Neural cell (in vitro differentiated cells): Measurements from ENCODE around the gene CAPRIN1.

Experiments used
- CTCF ChIP-seq: fragments of 450-650 bp; IDR thresholded peaks from 2 replicates; pipeline ENCODE4 v1.5.1; 2014; ENCODE audit warnings: antibody characterized with exemption, mild to moderate bottlenecking, moderate library complexity; ENCODE audit not compliant: poor library complexity, severe bottlenecking
- EZH2 ChIP-seq: fragments of 200-600, 300-800 bp; shearing (Covaris generic), sonication (generic); IDR thresholded peaks from 2 replicates; pipeline ENCODE4 v1.6.1; 2014; ENCODE audit warnings: antibody characterized with exemption, low read length, borderline replicate concordance, mild to moderate bottlenecking; ENCODE audit not compliant: insufficient read depth, poor library complexity, severe bottlenecking
- MXI1 ChIP-seq: fragments of 450-650 bp; conservative IDR thresholded peaks from 2 replicates; pipeline ENCODE4 v1.6.1; 2014; ENCODE audit warnings: antibody characterized with exemption, mild to moderate bottlenecking; ENCODE audit not compliant: poor library complexity, severe bottlenecking
- SMC3 ChIP-seq: fragments of 450-650 bp; conservative IDR thresholded peaks from 2 replicates; pipeline ENCODE4 v1.6.1; 2014; ENCODE audit warnings: antibody characterized with exemption, mild to moderate bottlenecking, moderate library complexity; ENCODE audit not compliant: poor library complexity
- TAF1 ChIP-seq: IDR thresholded peaks from 2 replicates; pipeline ENCODE4 v1.6.1; 2012; ENCODE audit warnings: low read depth
- TF ChIP-seq, protein P1 (sequence below): IDR thresholded peaks from 2 replicates; pipeline ENCODE4 v1.6.1; 2012; ENCODE audit warnings: borderline replicate concordance

DNA sequence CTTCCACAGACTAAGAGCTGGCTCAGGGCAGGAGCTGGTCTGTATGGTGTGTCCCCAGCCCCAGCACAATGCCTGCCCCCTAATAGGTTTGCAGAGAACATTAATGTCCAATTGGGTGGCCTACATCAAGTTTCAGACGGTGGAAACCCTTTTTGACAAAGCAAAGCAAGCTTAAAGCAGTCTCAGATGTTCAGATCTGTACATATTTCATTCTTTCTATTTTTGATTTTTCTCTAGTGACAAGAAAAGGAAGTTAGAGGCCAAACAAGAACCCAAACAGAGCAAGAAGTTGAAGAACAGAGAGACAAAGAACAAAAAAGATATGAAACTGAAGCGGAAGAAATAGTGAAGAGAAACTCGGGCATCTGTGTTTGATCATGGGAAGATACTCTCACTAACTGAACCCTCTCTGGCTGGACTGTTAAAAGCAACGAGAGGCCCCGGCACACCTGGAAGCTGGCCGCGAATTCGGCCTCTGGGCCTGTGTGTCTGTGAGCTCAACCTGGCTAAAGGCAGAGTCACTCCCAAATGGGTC lies 94.4 kb downstream of the CAPRIN1 start:
- TF ChIP-seq TAF1 (no peak), MXI1 (no peak), SMC3 (no peak), EZH2 (no peak), CTCF (no peak)
- TF ChIP-seq, protein P1, sequence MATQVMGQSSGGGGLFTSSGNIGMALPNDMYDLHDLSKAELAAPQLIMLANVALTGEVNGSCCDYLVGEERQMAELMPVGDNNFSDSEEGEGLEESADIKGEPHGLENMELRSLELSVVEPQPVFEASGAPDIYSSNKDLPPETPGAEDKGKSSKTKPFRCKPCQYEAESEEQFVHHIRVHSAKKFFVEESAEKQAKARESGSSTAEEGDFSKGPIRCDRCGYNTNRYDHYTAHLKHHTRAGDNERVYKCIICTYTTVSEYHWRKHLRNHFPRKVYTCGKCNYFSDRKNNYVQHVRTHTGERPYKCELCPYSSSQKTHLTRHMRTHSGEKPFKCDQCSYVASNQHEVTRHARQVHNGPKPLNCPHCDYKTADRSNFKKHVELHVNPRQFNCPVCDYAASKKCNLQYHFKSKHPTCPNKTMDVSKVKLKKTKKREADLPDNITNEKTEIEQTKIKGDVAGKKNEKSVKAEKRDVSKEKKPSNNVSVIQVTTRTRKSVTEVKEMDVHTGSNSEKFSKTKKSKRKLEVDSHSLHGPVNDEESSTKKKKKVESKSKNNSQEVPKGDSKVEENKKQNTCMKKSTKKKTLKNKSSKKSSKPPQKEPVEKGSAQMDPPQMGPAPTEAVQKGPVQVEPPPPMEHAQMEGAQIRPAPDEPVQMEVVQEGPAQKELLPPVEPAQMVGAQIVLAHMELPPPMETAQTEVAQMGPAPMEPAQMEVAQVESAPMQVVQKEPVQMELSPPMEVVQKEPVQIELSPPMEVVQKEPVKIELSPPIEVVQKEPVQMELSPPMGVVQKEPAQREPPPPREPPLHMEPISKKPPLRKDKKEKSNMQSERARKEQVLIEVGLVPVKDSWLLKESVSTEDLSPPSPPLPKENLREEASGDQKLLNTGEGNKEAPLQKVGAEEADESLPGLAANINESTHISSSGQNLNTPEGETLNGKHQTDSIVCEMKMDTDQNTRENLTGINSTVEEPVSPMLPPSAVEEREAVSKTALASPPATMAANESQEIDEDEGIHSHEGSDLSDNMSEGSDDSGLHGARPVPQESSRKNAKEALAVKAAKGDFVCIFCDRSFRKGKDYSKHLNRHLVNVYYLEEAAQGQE = no peak
